Kidney epithelial cell (primary cell): ENCODE results near the gene RABGAP1. TPM values are rescaled to one million over a fixed set of nuclear protein-coding genes. Genes with fewer than 3 reads are reported as not detected.

Experiments
- DNase-seq: peaks from one replicate; pipeline ENCODE4 v3.0.0-alpha.2; 2010; ENCODE audit warnings: low read depth
- H3K27me3 ChIP-seq: 2 replicates; pipeline ENCODE4 v1.6.0; 2011; ENCODE audit warnings: low read length; ENCODE audit not compliant: control insufficient read depth, insufficient read depth
- H3K36me3 ChIP-seq: 2 replicates; pipeline ENCODE4 v1.5.1; 2011; ENCODE audit warnings: low read length; ENCODE audit not compliant: control insufficient read depth, insufficient read depth
- H3K4me3 ChIP-seq: 2 replicates; pipeline ENCODE4 v1.5.1; 2011; ENCODE audit warnings: low read depth, mild to moderate bottlenecking, control low read depth, low read length
- CTCF ChIP-seq: IDR thresholded peaks from 2 replicates; pipeline ENCODE4 v1.5.1; 2011; ENCODE audit warnings: mild to moderate bottlenecking, moderate library complexity, low read length, control low read depth, inconsistent platforms; ENCODE audit not compliant: insufficient read depth, poor library complexity, severe bottlenecking
- total RNA-seq: library from RNA; depleted of rRNA; stranded (reverse); fragments of >200 nt; gene quantifications from 2 replicates; pipeline ENCODE4 v1.2.3, GENCODE V29; 2015

RABGAP1 gene
- total RNA-seq, 1 donor from 2014 or later = 19.1 TPM

DNA sequence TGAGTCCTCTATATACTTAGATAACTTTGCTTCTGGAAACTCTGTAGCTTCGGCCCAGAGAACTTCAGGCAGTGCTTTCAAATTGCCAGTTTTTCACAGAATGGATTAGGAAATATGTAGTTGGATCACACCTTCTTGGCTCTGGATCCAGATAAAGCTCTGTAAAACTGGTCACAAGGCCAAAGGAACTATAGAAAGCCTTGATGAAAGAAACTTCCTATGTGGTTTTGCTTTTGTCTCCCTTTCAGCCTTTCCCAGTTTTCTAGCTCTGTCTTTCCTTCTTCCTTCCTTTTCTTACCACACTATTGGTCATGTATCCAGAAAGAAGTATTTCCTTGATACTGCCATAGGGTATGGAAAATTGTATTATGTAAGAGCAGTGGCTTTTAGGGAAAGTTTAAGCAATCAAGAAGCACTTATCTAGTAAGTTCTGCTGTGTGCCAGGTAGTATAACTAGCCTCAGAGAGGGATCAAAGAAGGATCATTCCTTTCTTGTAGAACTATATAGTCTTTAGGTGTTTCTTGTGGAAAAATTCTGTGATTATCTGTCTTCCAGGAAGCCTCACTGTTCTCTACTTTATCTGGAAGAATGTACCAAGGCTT is 98.9 kb downstream of the RABGAP1 start:
- no peak for DNase-seq
- Histone ChIP-seq H3K4me3 (no peak overlapping the region), H3K27me3 (no peaks in the 10 kb centered on the region), H3K36me3 (peaks cover 1% of the 10 kb centered on the region)
- no peak for TF ChIP-seq CTCF

- H3K27me3 ChIP-seq = no peaks in the 10 kb centered on the region
- TF ChIP-seq CTCF = no peak
- DNase-seq = no peak
- H3K36me3 ChIP-seq = no peaks in the 10 kb centered on the region
- H3K4me3 ChIP-seq = no peak overlapping the region
These were observed 100.0 kb downstream of the RABGAP1 start for GRCh38 chr9:123040801-123041200.

GRCh38 chr9:123041489-123041888 is 100.7 kb downstream of the RABGAP1 start:
- no peak for DNase-seq

GRCh38 chr9:123043081-123043939 is 102.5 kb downstream of the RABGAP1 start:
- Histone ChIP-seq H3K27me3 (no peaks in the 10 kb centered on the region), H3K4me3 (no peak overlapping the region), H3K36me3 (no peaks in the 10 kb centered on the region)
- no peak for TF ChIP-seq CTCF
- no peak for DNase-seq

More at GRCh38 chr9:123041489-123041888, 100.7 kb downstream of the RABGAP1 start:
- H3K4me3 ChIP-seq = no peak overlapping the region
- H3K36me3 ChIP-seq = no peaks in the 10 kb centered on the region
- TF ChIP-seq CTCF = no peak
- no peaks in the 10 kb centered on the region for H3K27me3 ChIP-seq

- no peak for DNase-seq
- no peaks in the 10 kb centered on the region for H3K27me3 ChIP-seq
These were observed 103.8 kb downstream of the RABGAP1 start for GRCh38 chr9:123044586-123044985.

More at GRCh38 chr9:123044586-123044985, 103.8 kb downstream of the RABGAP1 start:
- Histone ChIP-seq H3K36me3 (no peaks in the 10 kb centered on the region), H3K4me3 (no peak overlapping the region)
- TF ChIP-seq CTCF = no peak
